Activated naive CD8-positive, alpha-beta T cell treated with anti-CD3 and anti-CD28 coated beads, Interleukin-2, amount 50 U/mL, for 24 hours (primary cell): Measurements from ENCODE around the gene CBFA2T3.

ENCODE experiments used
- ATAC-seq: fragments of 150-1000 bp; cut with Tn5 transposase; one replicate; pipeline ENCODE4 v1.10.0; 2021
- DNase-seq: peaks from one replicate; pipeline ENCODE4 v3.0.0; 2021
- H3K27ac Mint-ChIP-seq: one replicate; pipeline ENCODE4 v1.8.0; 2021; ENCODE audit warnings: mild to moderate bottlenecking, mixed read lengths
- H3K27me3 Mint-ChIP-seq: one replicate; pipeline ENCODE4 v1.8.0; 2021; ENCODE audit warnings: mixed read lengths
- H3K36me3 Mint-ChIP-seq: one replicate; pipeline ENCODE4 v1.8.0; 2021; ENCODE audit warnings: low read depth, mixed read lengths
- H3K4me1 Mint-ChIP-seq: one replicate; pipeline ENCODE4 v1.8.0; 2021; ENCODE audit warnings: mixed read lengths
- H3K4me3 Mint-ChIP-seq: one replicate; pipeline ENCODE4 v1.8.0; 2021; ENCODE audit warnings: mild to moderate bottlenecking, moderate library complexity, mixed read lengths
- H3K9me3 Mint-ChIP-seq: one replicate; pipeline ENCODE4 v1.8.0; 2021; ENCODE audit warnings: mixed read lengths

Gene CBFA2T3

DNA sequence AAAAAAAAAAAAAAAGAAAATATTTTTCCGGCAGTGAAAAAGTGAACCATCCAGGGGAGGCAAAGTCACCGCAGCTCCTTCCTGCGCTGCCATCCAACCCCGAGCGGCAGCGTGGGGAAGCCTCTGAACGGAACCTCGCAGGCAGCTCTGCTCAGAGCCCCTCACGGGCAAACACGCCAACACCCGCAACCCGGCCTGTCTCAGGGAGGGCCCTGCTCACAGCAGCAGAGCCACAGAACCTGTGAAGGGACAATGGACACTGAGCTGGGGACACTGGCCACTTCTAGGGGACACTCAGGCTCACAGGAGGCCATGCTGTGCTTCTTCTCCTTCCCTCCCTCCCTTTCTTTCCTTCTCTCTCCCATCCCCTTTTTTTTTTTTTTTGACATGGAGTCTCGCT is 143.9 kb downstream of the CBFA2T3 start:
- Mint-ChIP-seq H3K27ac (no peak overlapping the region), H3K4me1 (no peaks in the 10 kb centered on the region), H3K27me3 (no peaks in the 10 kb centered on the region), H3K36me3 (peaks cover 2% of the 10 kb centered on the region), H3K9me3 (no peaks in the 10 kb centered on the region), H3K4me3 (no peak overlapping the region)
- ATAC-seq (no peak), DNase-seq (no peak)

DNA sequence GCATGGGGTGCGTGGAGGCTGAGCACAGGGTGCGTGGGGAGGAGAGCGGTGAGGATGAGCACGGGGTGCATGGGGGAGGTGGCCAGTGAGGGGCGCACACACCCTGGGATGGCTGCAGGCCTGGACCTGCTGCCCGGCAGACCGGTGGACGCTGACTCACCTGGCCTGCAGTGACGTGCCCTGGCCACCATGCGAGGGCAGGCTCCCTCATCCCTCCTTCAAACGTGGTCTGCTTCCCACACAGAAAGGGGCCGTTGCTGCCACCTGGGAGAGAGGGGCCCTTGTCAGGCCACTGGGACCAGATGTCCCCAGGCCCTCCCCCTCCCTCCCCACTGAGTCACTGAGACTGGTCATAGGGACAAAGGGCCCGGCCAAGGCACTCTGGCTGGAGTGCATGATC is 145.2 kb downstream of the CBFA2T3 start:
- no peak for ATAC-seq
- no peaks in the 10 kb centered on the region for H3K4me1 Mint-ChIP-seq
- peaks cover 2% of the 10 kb centered on the region for H3K36me3 Mint-ChIP-seq
- no peaks in the 10 kb centered on the region for H3K27me3 Mint-ChIP-seq
- no peak for DNase-seq
- H3K9me3 Mint-ChIP-seq = no peaks in the 10 kb centered on the region
- H3K27ac Mint-ChIP-seq = no peak overlapping the region
- no peak overlapping the region for H3K4me3 Mint-ChIP-seq

DNA sequence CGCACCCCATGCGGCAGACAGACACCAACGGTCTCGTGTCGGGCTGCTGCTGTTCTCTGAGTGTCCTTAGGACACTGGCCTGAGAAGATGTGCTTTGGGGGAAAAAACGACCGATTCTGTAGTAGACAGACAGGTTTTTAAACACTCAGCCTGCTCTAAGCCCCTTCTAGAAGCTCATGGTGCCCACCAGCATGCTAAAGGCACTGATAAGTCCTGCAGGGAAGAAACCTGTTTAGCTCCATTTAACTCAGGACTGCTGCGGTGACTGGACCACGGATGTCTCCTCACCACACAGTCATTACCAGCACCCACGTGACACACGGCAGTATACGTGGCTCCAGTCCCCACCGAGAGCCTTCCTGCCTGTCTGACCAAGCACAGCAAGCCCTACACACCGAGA is 146.2 kb downstream of the CBFA2T3 start:
- Mint-ChIP-seq H3K4me1 (no peaks in the 10 kb centered on the region), H3K9me3 (no peaks in the 10 kb centered on the region), H3K27ac (no peak overlapping the region), H3K4me3 (no peak overlapping the region), H3K36me3 (peaks cover 2% of the 10 kb centered on the region), H3K27me3 (no peaks in the 10 kb centered on the region)
- ATAC-seq = no peak
- DNase-seq = no peak

DNA sequence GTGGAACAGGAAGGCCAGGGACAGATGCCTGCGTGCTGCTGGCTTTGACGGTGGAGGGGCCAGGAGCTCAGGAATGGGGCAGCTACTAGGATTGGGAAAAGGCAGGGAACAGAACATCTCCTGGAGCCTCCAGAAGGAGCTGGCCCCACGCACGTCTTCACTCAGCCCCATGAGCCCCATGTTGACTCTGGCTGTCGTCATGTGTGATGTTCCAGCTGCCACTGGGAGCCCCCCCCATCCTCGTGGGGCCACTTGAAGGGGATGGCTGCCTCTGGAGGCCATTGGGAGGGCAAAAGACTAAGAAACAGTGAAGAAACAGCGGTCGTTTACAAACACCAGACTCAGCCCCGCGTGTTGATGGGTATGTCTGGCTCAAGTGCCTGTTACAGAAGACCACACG is 146.7 kb downstream of the CBFA2T3 start:
- Mint-ChIP-seq H3K27ac (no peak overlapping the region), H3K4me1 (no peaks in the 10 kb centered on the region), H3K36me3 (peaks cover 2% of the 10 kb centered on the region), H3K27me3 (no peaks in the 10 kb centered on the region), H3K9me3 (no peaks in the 10 kb centered on the region), H3K4me3 (no peak overlapping the region)
- DNase-seq (no peak), ATAC-seq (no peak)

DNA sequence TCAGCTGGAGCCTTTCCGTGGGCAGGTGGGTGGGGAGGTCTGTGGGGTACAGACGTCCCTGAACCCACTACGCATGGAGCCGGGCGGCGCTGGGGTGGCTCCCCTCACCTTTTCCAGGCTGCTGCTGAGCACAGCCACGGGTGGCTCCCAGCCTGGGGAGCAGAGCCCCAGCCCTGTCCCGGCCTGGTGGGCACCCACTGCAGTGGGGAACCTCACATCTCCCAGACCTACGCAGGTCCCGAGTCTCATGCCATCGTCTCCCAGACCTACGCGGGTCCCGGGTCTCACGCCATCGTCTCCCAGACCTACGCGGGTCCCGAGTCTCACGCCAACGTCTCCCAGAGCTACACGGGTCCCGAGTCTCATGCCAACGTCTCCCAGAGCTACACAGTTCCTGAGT is 148.3 kb downstream of the CBFA2T3 start:
- Mint-ChIP-seq H3K4me1 (no peaks in the 10 kb centered on the region), H3K9me3 (no peaks in the 10 kb centered on the region), H3K27me3 (no peaks in the 10 kb centered on the region), H3K4me3 (no peak overlapping the region), H3K27ac (no peak overlapping the region), H3K36me3 (peaks cover 2% of the 10 kb centered on the region)
- ATAC-seq = no peak
- no peak for DNase-seq

DNA sequence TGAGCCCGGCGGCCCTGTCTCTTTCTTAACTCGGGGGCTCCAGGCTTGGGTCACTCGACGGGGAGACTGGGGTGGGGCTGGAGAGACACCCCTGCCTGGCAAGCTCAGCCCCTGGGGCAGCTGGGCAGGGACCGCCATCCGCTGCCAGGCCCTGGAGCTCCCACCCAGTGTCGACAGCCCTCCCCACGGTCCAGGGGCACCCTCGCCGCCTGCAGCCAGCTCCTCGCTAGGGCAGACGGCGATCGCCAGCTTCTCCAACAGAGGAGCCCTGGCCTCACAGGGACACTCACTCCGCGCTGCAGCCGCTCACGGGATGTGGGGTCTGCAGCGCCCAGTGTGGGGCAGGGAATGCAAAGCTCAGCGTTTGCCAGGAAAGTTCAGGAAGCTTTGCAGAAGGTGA is 149.3 kb downstream of the CBFA2T3 start:
- Mint-ChIP-seq H3K4me1 (no peaks in the 10 kb centered on the region), H3K36me3 (peaks cover 2% of the 10 kb centered on the region), H3K27me3 (no peaks in the 10 kb centered on the region), H3K9me3 (no peaks in the 10 kb centered on the region), H3K27ac (no peak overlapping the region), H3K4me3 (no peak overlapping the region)
- ATAC-seq (no peak), DNase-seq (no peak)

DNA sequence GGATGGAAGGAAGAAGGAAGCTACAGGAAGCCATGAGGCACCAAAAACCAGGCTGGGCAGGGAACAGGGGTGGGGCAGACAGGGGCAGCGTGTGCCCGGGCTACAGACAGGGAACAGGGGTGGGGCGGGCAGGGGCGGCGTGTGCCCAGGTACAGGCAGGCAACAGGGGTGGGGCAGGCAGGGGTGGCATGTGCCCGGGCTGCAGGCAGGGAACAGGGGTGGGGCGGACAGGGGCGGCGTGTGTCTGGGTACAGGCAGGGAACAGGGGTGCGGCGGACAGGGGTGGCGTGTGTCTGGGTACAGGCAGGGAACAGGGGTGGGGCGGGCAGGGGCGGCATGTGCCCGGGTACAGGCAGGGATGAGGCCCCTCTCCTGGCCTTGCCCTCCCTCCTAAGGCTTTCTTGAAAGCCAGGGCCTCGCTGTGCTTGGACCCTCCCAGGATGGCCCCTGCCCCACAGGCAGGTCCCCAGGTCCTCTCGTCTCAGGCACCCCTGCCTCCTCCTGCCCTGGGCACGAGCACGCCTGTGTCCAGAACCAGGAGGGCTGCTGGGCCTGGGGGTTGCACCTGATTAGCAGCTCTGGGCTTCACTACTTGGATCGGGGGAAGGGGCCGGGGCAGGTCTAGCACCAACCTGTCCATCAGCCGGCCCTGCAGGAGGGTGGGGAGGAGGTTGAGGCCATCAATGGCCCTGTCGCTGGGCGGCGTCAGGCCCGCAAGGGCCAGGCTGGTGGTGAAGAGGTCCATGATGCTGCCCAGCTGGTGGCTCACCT is 150.8 kb downstream of the CBFA2T3 start:
- no peaks in the 10 kb centered on the region for H3K9me3 Mint-ChIP-seq
- no peaks in the 10 kb centered on the region for H3K27me3 Mint-ChIP-seq
- ATAC-seq = no peak
- no peaks in the 10 kb centered on the region for H3K4me1 Mint-ChIP-seq
- peaks cover 2% of the 10 kb centered on the region for H3K36me3 Mint-ChIP-seq
- H3K27ac Mint-ChIP-seq = no peak overlapping the region
- no peak for DNase-seq
- no peak overlapping the region for H3K4me3 Mint-ChIP-seq

DNA sequence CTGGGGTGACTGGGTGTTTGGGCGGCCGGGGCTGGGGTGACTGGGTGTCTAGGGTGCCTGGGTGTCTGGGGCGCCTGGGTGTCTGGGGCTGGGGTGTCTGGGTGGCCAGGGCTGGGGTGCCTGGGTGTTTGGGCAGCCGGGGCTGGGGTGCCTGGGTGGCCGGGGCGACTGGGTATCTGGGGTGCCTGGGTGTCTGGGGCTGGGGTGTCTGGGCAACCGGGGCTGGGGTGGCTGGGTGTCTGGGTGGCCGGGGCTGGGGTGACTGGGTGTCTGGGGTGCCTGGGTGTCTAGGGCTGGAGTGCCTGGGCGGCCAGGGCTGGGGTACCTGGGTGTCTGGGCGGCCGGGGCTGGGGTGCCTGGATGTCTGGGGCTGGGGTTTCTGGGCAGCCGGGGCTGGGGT is 151.9 kb downstream of the CBFA2T3 start:
- DNase-seq = no peak
- no peaks in the 10 kb centered on the region for H3K36me3 Mint-ChIP-seq
- no peaks in the 10 kb centered on the region for H3K27me3 Mint-ChIP-seq
- no peak overlapping the region for H3K27ac Mint-ChIP-seq
- H3K4me3 Mint-ChIP-seq = no peak overlapping the region
- no peaks in the 10 kb centered on the region for H3K4me1 Mint-ChIP-seq
- no peaks in the 10 kb centered on the region for H3K9me3 Mint-ChIP-seq
- no peak for ATAC-seq
